Esophagus muscularis mucosa (tissue), 4 donors: Measurements from ENCODE around the gene ZCCHC9.

ENCODE experiments used
- EP300 ChIP-seq: sonication (generic); formaldehyde crosslinking; IDR thresholded peaks from one replicate; pipeline ENCODE4 v1.6.1; 2017; ENCODE audit warnings: antibody characterized with exemption
- POLR2A ChIP-seq: fragments of 450-650 bp; IDR thresholded peaks from one replicate; pipeline ENCODE4 v1.6.1; 2017; ENCODE audit warnings: antibody characterized with exemption, moderate library complexity, mild to moderate bottlenecking, low read depth
- POLR2AphosphoS5 ChIP-seq, 2 donors: sonication (generic); formaldehyde crosslinking; IDR thresholded peaks; one replicate each; pipeline ENCODE4 v1.6.1; 2017; ENCODE audit warnings: antibody characterized with exemption in 2 of 2
- TF ChIP-seq, protein P1 (sequence below), 3 experiments: fragments of 200-600 bp in 2 of 3; fragments of 450-650 bp in 1 of 3; sonication (generic) in 2 of 3; IDR thresholded peaks; one replicate each; pipeline ENCODE4 v1.5.1; 2017 to 2019; ENCODE audit warnings: antibody characterized with exemption in 3 of 3, mild to moderate bottlenecking in 2 of 3, moderate library complexity in 1 of 3

DNA sequence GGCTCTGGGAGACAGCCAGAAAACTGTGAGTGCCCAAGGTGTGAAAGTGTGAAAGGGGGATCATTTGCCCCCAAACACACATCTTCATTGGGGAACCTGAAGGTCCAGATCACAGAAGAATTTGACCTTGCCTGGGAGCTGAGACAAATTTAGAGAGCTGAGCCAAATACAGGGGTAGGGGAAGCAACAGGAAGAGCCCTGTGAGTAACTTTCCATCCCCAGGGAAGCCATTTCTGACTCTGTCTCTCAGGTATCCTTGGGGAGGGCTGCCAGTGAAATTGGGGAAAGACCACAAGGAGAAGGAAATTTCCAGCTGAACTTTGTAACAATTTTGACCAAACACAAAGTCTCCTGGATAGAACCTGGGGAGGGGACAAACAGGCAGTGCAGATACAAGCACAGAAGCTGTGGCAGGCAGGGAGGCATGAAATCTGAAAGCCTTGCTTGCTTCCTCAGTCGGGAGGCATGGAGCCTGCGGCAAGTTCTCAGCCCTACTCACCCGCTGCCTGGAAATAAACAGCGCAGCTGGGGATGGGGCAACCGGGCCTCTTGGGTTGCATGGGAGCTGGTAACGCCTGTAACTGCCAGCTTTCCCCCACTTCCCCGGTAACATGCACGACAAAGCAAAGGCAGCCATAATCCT, 31.5 kb upstream of the ZCCHC9 start:
- TF ChIP-seq, protein P1, sequence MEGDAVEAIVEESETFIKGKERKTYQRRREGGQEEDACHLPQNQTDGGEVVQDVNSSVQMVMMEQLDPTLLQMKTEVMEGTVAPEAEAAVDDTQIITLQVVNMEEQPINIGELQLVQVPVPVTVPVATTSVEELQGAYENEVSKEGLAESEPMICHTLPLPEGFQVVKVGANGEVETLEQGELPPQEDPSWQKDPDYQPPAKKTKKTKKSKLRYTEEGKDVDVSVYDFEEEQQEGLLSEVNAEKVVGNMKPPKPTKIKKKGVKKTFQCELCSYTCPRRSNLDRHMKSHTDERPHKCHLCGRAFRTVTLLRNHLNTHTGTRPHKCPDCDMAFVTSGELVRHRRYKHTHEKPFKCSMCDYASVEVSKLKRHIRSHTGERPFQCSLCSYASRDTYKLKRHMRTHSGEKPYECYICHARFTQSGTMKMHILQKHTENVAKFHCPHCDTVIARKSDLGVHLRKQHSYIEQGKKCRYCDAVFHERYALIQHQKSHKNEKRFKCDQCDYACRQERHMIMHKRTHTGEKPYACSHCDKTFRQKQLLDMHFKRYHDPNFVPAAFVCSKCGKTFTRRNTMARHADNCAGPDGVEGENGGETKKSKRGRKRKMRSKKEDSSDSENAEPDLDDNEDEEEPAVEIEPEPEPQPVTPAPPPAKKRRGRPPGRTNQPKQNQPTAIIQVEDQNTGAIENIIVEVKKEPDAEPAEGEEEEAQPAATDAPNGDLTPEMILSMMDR (IDR thresholded peaks at IDR 0.05) = no peak
- TF ChIP-seq POLR2A (no peak), EP300 (no peak), POLR2AphosphoS5 (IDR thresholded peaks at IDR 0.05) (no peak)
